Jurkat, Clone E6-1 (cell line): ENCODE data around the gene CYTH2.

Experiments used
- DNase-seq: peaks from one replicate; pipeline ENCODE4 v3.0.0-alpha.2; 2011; ENCODE audit warnings: low read depth, low spot score
- H3K4me3 ChIP-seq: 2 replicates; pipeline ENCODE4 v1.5.1; 2011; ENCODE audit warnings: mild to moderate bottlenecking, low read length, control low read depth, moderate library complexity

Gene CYTH2

GRCh38 chr19:48489608-48490216 lies 20.5 kb downstream of the CYTH2 start:
- DNase-seq = no peak
- no peak overlapping the region for H3K4me3 ChIP-seq

GRCh38 chr19:48490981-48491792 lies 22.0 kb downstream of the CYTH2 start:
- no peak overlapping the region for H3K4me3 ChIP-seq

GRCh38 chr19:48491793-48492123 lies 22.6 kb downstream of the CYTH2 start:
- DNase-seq = no peak
- no peak overlapping the region for H3K4me3 ChIP-seq

More at GRCh38 chr19:48490981-48491792, 22.0 kb downstream of the CYTH2 start:
- DNase-seq = peak; percentile 45

- peak; percentile 69 for DNase-seq
- no peak overlapping the region for H3K4me3 ChIP-seq
Measured at GRCh38 chr19:48492925-48493717, 24.0 kb downstream of the CYTH2 start.

- H3K4me3 ChIP-seq = no peak overlapping the region
- DNase-seq = no peak
Measured at GRCh38 chr19:48493718-48494401, 24.7 kb downstream of the CYTH2 start.

- H3K4me3 ChIP-seq = no peak overlapping the region
- no peak for DNase-seq
Measured at GRCh38 chr19:48495396-48495795, 26.2 kb downstream of the CYTH2 start.

GRCh38 chr19:48496959-48497727 lies 28.0 kb downstream of the CYTH2 start:
- no peak for DNase-seq
- H3K4me3 ChIP-seq = no peak overlapping the region

GRCh38 chr19:48497728-48498594 lies 28.8 kb downstream of the CYTH2 start:
- no peak for DNase-seq
- H3K4me3 ChIP-seq = no peak overlapping the region

GRCh38 chr19:48498595-48499311 lies 29.6 kb downstream of the CYTH2 start:
- DNase-seq = no peak
- no peak overlapping the region for H3K4me3 ChIP-seq

- DNase-seq = no peak
- no peak overlapping the region for H3K4me3 ChIP-seq
Measured at GRCh38 chr19:48499316-48500090, 30.3 kb downstream of the CYTH2 start.

GRCh38 chr19:48500830-48501493 lies 31.8 kb downstream of the CYTH2 start:
- DNase-seq = no peak
- peak overlapping the region; percentile 0; the same call in 1 of the 2 replicates for H3K4me3 ChIP-seq

- H3K4me3 ChIP-seq = peak overlapping the region; percentile 0
- peak; percentile 88 for DNase-seq
Measured at GRCh38 chr19:48501494-48502349, 32.6 kb downstream of the CYTH2 start.

GRCh38 chr19:48502350-48503018 lies 33.3 kb downstream of the CYTH2 start:
- DNase-seq = no peak
- peak overlapping the region; percentile 27 for H3K4me3 ChIP-seq

GRCh38 chr19:48506138-48506733 lies 37.1 kb downstream of the CYTH2 start:
- peak; percentile 60 for DNase-seq
- H3K4me3 ChIP-seq = no peak overlapping the region
